ENCODE results near the gene ABHD14A. TPM values are rescaled to one million over a fixed set of nuclear protein-coding genes. Genes with fewer than 3 reads are reported as not detected.

The ABHD14A gene
- total and polyA plus RNA-seq, 2 donors, result 12.7 to 17.6 TPM

- peak overlapping the region in 1 of 2 donors; percentile 26 for H3K27ac ChIP-seq (ENCODE audit: low read depth in 1 of 2, low read length in 1 of 2)
- H3K4me1 ChIP-seq (ENCODE audit: control insufficient read depth in 2 of 2, insufficient read depth in 2 of 2, low read length in 2 of 2), result peaks cover 11 to 36% of the 10 kb centered on the region in 2 donors
- H3K27me3 ChIP-seq (ENCODE audit: control insufficient read depth in 2 of 2, insufficient read depth in 1 of 2, low read length in 1 of 2), result no peaks in the 10 kb centered on the region
- no peak overlapping the region for H3K4me3 ChIP-seq (ENCODE audit: low read length in 2 of 2)
- no peak for DNase-seq (ENCODE audit: low read depth in 6 of 9, low spot score in 9 of 9)
- WGBS, result over 99% methylated on average over 4 of the region's 4 CpGs
- H3K9me3 ChIP-seq (ENCODE audit: control insufficient read depth in 2 of 2, insufficient read depth in 1 of 2, low read length in 1 of 2), result no peaks in the 10 kb centered on the region
- no peaks in the 10 kb centered on the region for H3K36me3 ChIP-seq (ENCODE audit: control insufficient read depth in 2 of 2, insufficient read depth in 2 of 2, low read length in 1 of 2)
These were observed 30.1 kb downstream of the ABHD14A start for GRCh38 chr3:52004906-52005395.

- peak in 1 of 9 donors; percentile 39 for DNase-seq (ENCODE audit: low read depth in 6 of 9, low spot score in 9 of 9)
These were observed 30.7 kb downstream of the ABHD14A start for GRCh38 chr3:52005571-52005986.

GRCh38 chr3:52006017-52006819 lies 31.4 kb downstream of the ABHD14A start:
- no peaks in the 10 kb centered on the region for H3K36me3 ChIP-seq (ENCODE audit: control insufficient read depth in 2 of 2, insufficient read depth in 2 of 2, low read length in 1 of 2)
- H3K4me3 ChIP-seq (ENCODE audit: low read length in 2 of 2), result no peak overlapping the region
- H3K4me1 ChIP-seq (ENCODE audit: control insufficient read depth in 2 of 2, insufficient read depth in 2 of 2, low read length in 2 of 2), result peaks cover 11 to 36% of the 10 kb centered on the region in 2 donors
- H3K9me3 ChIP-seq (ENCODE audit: control insufficient read depth in 2 of 2, insufficient read depth in 1 of 2, low read length in 1 of 2), result no peaks in the 10 kb centered on the region
- no peaks in the 10 kb centered on the region for H3K27me3 ChIP-seq (ENCODE audit: control insufficient read depth in 2 of 2, insufficient read depth in 1 of 2, low read length in 1 of 2)
- peak overlapping the region; percentile 15 to 43 for H3K27ac ChIP-seq (ENCODE audit: low read depth in 1 of 2, low read length in 1 of 2)
- 68% methylated on average over 8 of the region's 8 CpGs for WGBS
- peak in 1 of 9 donors; percentile 42 for DNase-seq (ENCODE audit: low read depth in 6 of 9, low spot score in 9 of 9)

More at GRCh38 chr3:52005571-52005986, 30.7 kb downstream of the ABHD14A start:
- H3K9me3 ChIP-seq (ENCODE audit: control insufficient read depth in 2 of 2, insufficient read depth in 1 of 2, low read length in 1 of 2), result no peaks in the 10 kb centered on the region
- peak overlapping the region; percentile 15 to 43 for H3K27ac ChIP-seq (ENCODE audit: low read depth in 1 of 2, low read length in 1 of 2)
- H3K36me3 ChIP-seq (ENCODE audit: control insufficient read depth in 2 of 2, insufficient read depth in 2 of 2, low read length in 1 of 2), result no peaks in the 10 kb centered on the region
- WGBS, result 45% methylated on average over 15 of the region's 15 CpGs
- peaks cover 11 to 36% of the 10 kb centered on the region in 2 donors for H3K4me1 ChIP-seq (ENCODE audit: control insufficient read depth in 2 of 2, insufficient read depth in 2 of 2, low read length in 2 of 2)
- no peak overlapping the region for H3K4me3 ChIP-seq (ENCODE audit: low read length in 2 of 2)
- no peaks in the 10 kb centered on the region for H3K27me3 ChIP-seq (ENCODE audit: control insufficient read depth in 2 of 2, insufficient read depth in 1 of 2, low read length in 1 of 2)

- 96% methylated on average over 6 of the region's 6 CpGs for WGBS
- no peaks in the 10 kb centered on the region for H3K36me3 ChIP-seq (ENCODE audit: control insufficient read depth in 2 of 2, insufficient read depth in 2 of 2, low read length in 1 of 2)
- DNase-seq (ENCODE audit: low read depth in 6 of 9, low spot score in 9 of 9), result no peak
- peaks cover 8 to 30% of the 10 kb centered on the region in 2 donors for H3K4me1 ChIP-seq (ENCODE audit: control insufficient read depth in 2 of 2, insufficient read depth in 2 of 2, low read length in 2 of 2)
- H3K27me3 ChIP-seq (ENCODE audit: control insufficient read depth in 2 of 2, insufficient read depth in 1 of 2, low read length in 1 of 2), result no peaks in the 10 kb centered on the region
- H3K4me3 ChIP-seq (ENCODE audit: low read length in 2 of 2), result no peak overlapping the region
- no peaks in the 10 kb centered on the region for H3K9me3 ChIP-seq (ENCODE audit: control insufficient read depth in 2 of 2, insufficient read depth in 1 of 2, low read length in 1 of 2)
- H3K27ac ChIP-seq (ENCODE audit: low read depth in 1 of 2, low read length in 1 of 2), result no peak overlapping the region
These were observed 31.9 kb downstream of the ABHD14A start for GRCh38 chr3:52006820-52007133.

- no peaks in the 10 kb centered on the region for H3K9me3 ChIP-seq (ENCODE audit: control insufficient read depth in 2 of 2, insufficient read depth in 1 of 2, low read length in 1 of 2)
- H3K4me3 ChIP-seq (ENCODE audit: low read length in 2 of 2), result no peak overlapping the region
- no peak overlapping the region for H3K27ac ChIP-seq (ENCODE audit: low read depth in 1 of 2, low read length in 1 of 2)
- H3K27me3 ChIP-seq (ENCODE audit: control insufficient read depth in 2 of 2, insufficient read depth in 1 of 2, low read length in 1 of 2), result no peaks in the 10 kb centered on the region
- H3K4me1 ChIP-seq (ENCODE audit: control insufficient read depth in 2 of 2, insufficient read depth in 2 of 2, low read length in 2 of 2), result peaks cover 6 to 26% of the 10 kb centered on the region in 2 donors
- DNase-seq (ENCODE audit: low read depth in 6 of 9, low spot score in 9 of 9), result no peak
- WGBS, result 94% methylated on average over 4 of the region's 4 CpGs
- no peaks in the 10 kb centered on the region for H3K36me3 ChIP-seq (ENCODE audit: control insufficient read depth in 2 of 2, insufficient read depth in 2 of 2, low read length in 1 of 2)
These were observed 32.4 kb downstream of the ABHD14A start for GRCh38 chr3:52007291-52007690.

- Histone ChIP-seq H3K27me3 (ENCODE audit: control insufficient read depth in 2 of 2, insufficient read depth in 1 of 2, low read length in 1 of 2) (no peaks in the 10 kb centered on the region), H3K4me3 (ENCODE audit: low read length in 2 of 2) (no peak overlapping the region), H3K9me3 (ENCODE audit: control insufficient read depth in 2 of 2, insufficient read depth in 1 of 2, low read length in 1 of 2) (no peaks in the 10 kb centered on the region), H3K36me3 (ENCODE audit: control insufficient read depth in 2 of 2, insufficient read depth in 2 of 2, low read length in 1 of 2) (no peaks in the 10 kb centered on the region), H3K4me1 (ENCODE audit: control insufficient read depth in 2 of 2, insufficient read depth in 2 of 2, low read length in 2 of 2) (peaks cover 6 to 14% of the 10 kb centered on the region in 2 donors), H3K27ac (ENCODE audit: low read depth in 1 of 2, low read length in 1 of 2) (no peak overlapping the region)
- DNase-seq (ENCODE audit: low read depth in 6 of 9, low spot score in 9 of 9), result no peak
These were observed 35.6 kb downstream of the ABHD14A start for GRCh38 chr3:52010431-52010830.

- Histone ChIP-seq H3K4me3 (ENCODE audit: low read length in 2 of 2) (no peak overlapping the region), H3K27me3 (ENCODE audit: control insufficient read depth in 2 of 2, insufficient read depth in 1 of 2, low read length in 1 of 2) (no peaks in the 10 kb centered on the region), H3K4me1 (ENCODE audit: control insufficient read depth in 2 of 2, insufficient read depth in 2 of 2, low read length in 2 of 2) (no peaks in the 10 kb centered on the region), H3K27ac (ENCODE audit: low read depth in 1 of 2, low read length in 1 of 2) (no peak overlapping the region), H3K9me3 (ENCODE audit: control insufficient read depth in 2 of 2, insufficient read depth in 1 of 2, low read length in 1 of 2) (no peaks in the 10 kb centered on the region), H3K36me3 (ENCODE audit: control insufficient read depth in 2 of 2, insufficient read depth in 2 of 2, low read length in 1 of 2) (no peaks in the 10 kb centered on the region)
- WGBS, result 90% methylated on average over 7 of the region's 7 CpGs
- DNase-seq (ENCODE audit: low read depth in 6 of 9, low spot score in 9 of 9), result no peak
These were observed 37.8 kb downstream of the ABHD14A start for GRCh38 chr3:52012699-52013098.

GRCh38 chr3:52013802-52014598 lies 39.1 kb downstream of the ABHD14A start:
- no peaks in the 10 kb centered on the region for H3K27me3 ChIP-seq (ENCODE audit: control insufficient read depth in 2 of 2, insufficient read depth in 1 of 2, low read length in 1 of 2)
- H3K36me3 ChIP-seq (ENCODE audit: control insufficient read depth in 2 of 2, insufficient read depth in 2 of 2, low read length in 1 of 2), result no peaks in the 10 kb centered on the region
- no peak overlapping the region for H3K4me3 ChIP-seq (ENCODE audit: low read length in 2 of 2)
- 91% methylated on average over 6 of the region's 6 CpGs for WGBS
- no peak overlapping the region for H3K27ac ChIP-seq (ENCODE audit: low read depth in 1 of 2, low read length in 1 of 2)
- no peaks in the 10 kb centered on the region for H3K4me1 ChIP-seq (ENCODE audit: control insufficient read depth in 2 of 2, insufficient read depth in 2 of 2, low read length in 2 of 2)
- no peaks in the 10 kb centered on the region for H3K9me3 ChIP-seq (ENCODE audit: control insufficient read depth in 2 of 2, insufficient read depth in 1 of 2, low read length in 1 of 2)
- DNase-seq (ENCODE audit: low read depth in 6 of 9, low spot score in 9 of 9), result no peak

GRCh38 chr3:52014613-52015012 lies 39.7 kb downstream of the ABHD14A start:
- no peak for DNase-seq (ENCODE audit: low read depth in 6 of 9, low spot score in 9 of 9)
- Histone ChIP-seq H3K4me3 (ENCODE audit: low read length in 2 of 2) (no peak overlapping the region), H3K27ac (ENCODE audit: low read depth in 1 of 2, low read length in 1 of 2) (no peak overlapping the region), H3K4me1 (ENCODE audit: control insufficient read depth in 2 of 2, insufficient read depth in 2 of 2, low read length in 2 of 2) (no peaks in the 10 kb centered on the region), H3K27me3 (ENCODE audit: control insufficient read depth in 2 of 2, insufficient read depth in 1 of 2, low read length in 1 of 2) (no peaks in the 10 kb centered on the region), H3K9me3 (ENCODE audit: control insufficient read depth in 2 of 2, insufficient read depth in 1 of 2, low read length in 1 of 2) (no peaks in the 10 kb centered on the region), H3K36me3 (ENCODE audit: control insufficient read depth in 2 of 2, insufficient read depth in 2 of 2, low read length in 1 of 2) (no peaks in the 10 kb centered on the region)
- WGBS, result 90% methylated on average over 8 of the region's 8 CpGs
